ENCODE data around the gene RNF26.

GRCh38 chr11:119299416-119299815, 34.9 kb upstream of the RNF26 start:
- TF ChIP-seq CTCF (IDR thresholded peaks at IDR 0.05; ENCODE audit: low read depth, low read length) (no peak), POLR2A (IDR thresholded peaks at IDR 0.05; ENCODE audit: extremely low read depth, insufficient read length) (no peak), MAX (IDR thresholded peaks at IDR 0.05; ENCODE audit: low read depth, low read length) (no peak)

All from NB4 (cell line).